GM11168 (cell line): ENCODE data around the gene STK32C.

Source experiments
- in situ Hi-C: fragments of 300-500 bp; cut with MboI; formaldehyde crosslinking; loops from one replicate; pipeline ENCODE4 v1.12.0; 2022; ENCODE audit warnings: low sequenced_read_pairs; ENCODE audit not compliant: unreplicated experiment

STK32C gene

GRCh38 chr10:132252412-132252811, 55.3 kb downstream of the STK32C start:
- in situ Hi-C loops, result no loop called here

- in situ Hi-C loops, result no loop called here
These were observed 55.8 kb downstream of the STK32C start for GRCh38 chr10:132251928-132252327.

- in situ Hi-C loops, result no loop called here
These were observed 57.0 kb downstream of the STK32C start for GRCh38 chr10:132250481-132251475.

- in situ Hi-C loops, result no loop called here
These were observed 57.9 kb downstream of the STK32C start for GRCh38 chr10:132249824-132250375.

GRCh38 chr10:132249226-132249724, 58.5 kb downstream of the STK32C start:
- in situ Hi-C loops, result no loop called here

- in situ Hi-C loops, result no loop called here
These were observed 59.1 kb downstream of the STK32C start for GRCh38 chr10:132248455-132249225.

- in situ Hi-C loops, result no loop called here
These were observed 59.8 kb downstream of the STK32C start for GRCh38 chr10:132247943-132248342.

- in situ Hi-C loops, result no loop called here
These were observed 61.5 kb downstream of the STK32C start for GRCh38 chr10:132246296-132246695.

- in situ Hi-C loops, result no loop called here
These were observed 62.7 kb downstream of the STK32C start for GRCh38 chr10:132245056-132245455.

- in situ Hi-C loops, result no loop called here
These were observed 64.1 kb downstream of the STK32C start for GRCh38 chr10:132243626-132244025.

GRCh38 chr10:132243141-132243540, 64.6 kb downstream of the STK32C start:
- in situ Hi-C loops, result no loop called here

- in situ Hi-C loops, result no loop called here
These were observed 65.5 kb downstream of the STK32C start for GRCh38 chr10:132242103-132242840.

- in situ Hi-C loops, result no loop called here
These were observed 66.3 kb downstream of the STK32C start for GRCh38 chr10:132241496-132241895.

- in situ Hi-C loops, result no loop called here
These were observed 66.7 kb downstream of the STK32C start for GRCh38 chr10:132241086-132241485.

- in situ Hi-C loops, result no loop called here
These were observed 67.2 kb downstream of the STK32C start for GRCh38 chr10:132240581-132240980.

GRCh38 chr10:132240156-132240555, 67.6 kb downstream of the STK32C start:
- in situ Hi-C loops, result no loop called here

- in situ Hi-C loops, result no loop called here
These were observed 68.4 kb downstream of the STK32C start for GRCh38 chr10:132239126-132240031.

GRCh38 chr10:132238371-132239125, 69.2 kb downstream of the STK32C start:
- in situ Hi-C loops, result no loop called here
